Ramos (cell line): Measurements from ENCODE around the gene PFKFB3.
"Not testable (repeated sequence)": the region's sequence is repeated elsewhere in the genome, so short reads cannot be mapped to it uniquely, and the experiment has no call there.

ENCODE experiments used
- in situ Hi-C: fragments of 300-500 bp; cut with MboI; formaldehyde crosslinking; loops from one replicate; pipeline ENCODE4 v1.14.3; 2022; ENCODE audit warnings: low sequenced_read_pairs; ENCODE audit not compliant: unreplicated experiment

The PFKFB3 gene

GRCh38 chr10:6176691-6177231 is 26.0 kb upstream of the PFKFB3 start:
- in situ Hi-C loops, result no loop called here

GRCh38 chr10:6177880-6178281 is 24.9 kb upstream of the PFKFB3 start:
- in situ Hi-C loops, result no loop called here

- in situ Hi-C loops, result no loop called here
Measured at GRCh38 chr10:6178581-6178980, 24.2 kb upstream of the PFKFB3 start.

- in situ Hi-C loops, result no loop called here
Measured at GRCh38 chr10:6179078-6179477, 23.7 kb upstream of the PFKFB3 start.

GRCh38 chr10:6180480-6181110 is 22.1 kb upstream of the PFKFB3 start:
- in situ Hi-C loops, result no loop called here

GRCh38 chr10:6181249-6181648 is 21.5 kb upstream of the PFKFB3 start:
- in situ Hi-C loops, result no loop called here

- in situ Hi-C loops, result no loop called here
Measured at GRCh38 chr10:6182454-6183098, 20.2 kb upstream of the PFKFB3 start.

- in situ Hi-C loops, result no loop called here
Measured at GRCh38 chr10:6185039-6185716, 17.6 kb upstream of the PFKFB3 start.

- in situ Hi-C loops, result no loop called here
Measured at GRCh38 chr10:6186894-6187256, 15.9 kb upstream of the PFKFB3 start.

GRCh38 chr10:6187278-6187677 is 15.5 kb upstream of the PFKFB3 start:
- in situ Hi-C loops, result no loop called here

- in situ Hi-C loops, result not testable (repeated sequence)
Measured at GRCh38 chr10:6190033-6190432, 12.7 kb upstream of the PFKFB3 start.

GRCh38 chr10:6191147-6191546 is 11.6 kb upstream of the PFKFB3 start:
- in situ Hi-C loops, result no loop called here

GRCh38 chr10:6191569-6191968 is 11.2 kb upstream of the PFKFB3 start:
- in situ Hi-C loops, result no loop called here

GRCh38 chr10:6193342-6193741 is 9.4 kb upstream of the PFKFB3 start:
- in situ Hi-C loops, result not testable (repeated sequence)

- in situ Hi-C loops, result no loop called here
Measured at GRCh38 chr10:6194311-6194710, 8.4 kb upstream of the PFKFB3 start.

- in situ Hi-C loops, result no loop called here
Measured at GRCh38 chr10:6195376-6195775, 7.4 kb upstream of the PFKFB3 start.

GRCh38 chr10:6195846-6196245 is 6.9 kb upstream of the PFKFB3 start:
- in situ Hi-C loops, result no loop called here

- in situ Hi-C loops, result not testable (repeated sequence)
Measured at GRCh38 chr10:6196524-6196923, 6.2 kb upstream of the PFKFB3 start.

GRCh38 chr10:6197321-6197720 is 5.4 kb upstream of the PFKFB3 start:
- in situ Hi-C loops, result no loop called here

- in situ Hi-C loops, result no loop called here
Measured at GRCh38 chr10:6198171-6198570, 4.6 kb upstream of the PFKFB3 start.

- in situ Hi-C loops, result no loop called here
Measured at GRCh38 chr10:6199131-6199733, 3.5 kb upstream of the PFKFB3 start.
